A673 (cell line): ENCODE data around the gene PET117. TPM values are rescaled to one million over a fixed set of nuclear protein-coding genes. Genes with fewer than 3 reads are reported as not detected.
A peak's percentile ranks its signal among the peaks of the same experiment; 100 is the strongest.

Experiments
- BruUV-seq: library from RNA; stranded (reverse); fragments of 400-500 nt; replicated peaks from 2 replicates; lab custom pipeline; 2021; lab: Mats Ljungman, UMichigan
- CTCF ChIA-PET: fragments of 300-600 bp; sonication (Branson Sonifier 250); formaldehyde crosslinking; loops from one replicate; lab custom pipeline; 2022; ENCODE audit warnings: antibody characterized with exemption; lab: Charles Lee
- POLR2A ChIA-PET: fragments of 300-600 bp; sonication (Branson Sonifier 250); formaldehyde crosslinking; loops from one replicate; lab custom pipeline; 2022; ENCODE audit warnings: antibody characterized with exemption; ENCODE audit not compliant: low non-redundant PET; lab: Charles Lee
- DNase-seq: peaks from one replicate; pipeline ENCODE4 v3.0.0-alpha.2; 2015; ENCODE audit warnings: low spot score
- H3K27ac ChIP-seq: fragments of 200-600 bp; sonication (generic); 2 replicates; pipeline ENCODE4 v1.5.1; 2016; ENCODE audit warnings: mixed run types, low read depth, mild to moderate bottlenecking, mixed read lengths, antibody characterized with exemption, low read length; ENCODE audit not compliant: poor library complexity, severe bottlenecking
- H3K27me3 ChIP-seq: fragments of 200-600 bp; sonication (generic); replicated peaks from 2 replicates; pipeline ENCODE4 v1.6.1; 2017; ENCODE audit warnings: mixed run types, low read depth, mild to moderate bottlenecking, mixed read lengths, antibody characterized with exemption, low read length; ENCODE audit not compliant: insufficient read depth, poor library complexity
- H3K36me3 ChIP-seq: fragments of 200-600 bp; sonication (generic); 2 replicates; pipeline ENCODE4 v1.6.1; 2016; ENCODE audit warnings: mixed run types, mild to moderate bottlenecking, mixed read lengths, antibody characterized with exemption, low read length; ENCODE audit not compliant: insufficient read depth, poor library complexity, severe bottlenecking
- H3K4me1 ChIP-seq: fragments of 200-600 bp; sonication (generic); 2 replicates; pipeline ENCODE4 v1.6.1; 2017; ENCODE audit warnings: mixed run types, mild to moderate bottlenecking, mixed read lengths, antibody characterized with exemption, low read length; ENCODE audit not compliant: insufficient read depth, poor library complexity, severe bottlenecking
- H3K4me3 ChIP-seq: fragments of 200-600 bp; sonication (generic); 2 replicates; pipeline ENCODE4 v1.5.1; 2016; ENCODE audit warnings: low read depth, mixed run types, mild to moderate bottlenecking, mixed read lengths, low read length; ENCODE audit not compliant: poor library complexity, severe bottlenecking
- H3K9me3 ChIP-seq: fragments of 200-600 bp; sonication (generic); 2 replicates; pipeline ENCODE4 v1.6.1; 2016; ENCODE audit warnings: mixed run types, low read depth, mild to moderate bottlenecking, mixed read lengths, antibody characterized with exemption, low read length; ENCODE audit not compliant: poor library complexity, severe bottlenecking
- CTCF ChIP-seq: fragments of 300-800, 200-600 bp; sonication (generic); conservative IDR thresholded peaks from 2 replicates; pipeline ENCODE4 v1.5.1; 2017; ENCODE audit warnings: low read depth, mild to moderate bottlenecking, antibody characterized with exemption, low read length, moderate library complexity, mixed read lengths
- EZH2 ChIP-seq: fragments of 200-600 bp; sonication (generic); IDR thresholded peaks from 2 replicates; pipeline ENCODE4 v1.6.1; 2017; ENCODE audit warnings: borderline replicate concordance, low read depth, mild to moderate bottlenecking, mixed read lengths, antibody characterized with exemption, low read length; ENCODE audit not compliant: poor library complexity, severe bottlenecking
- intact Hi-C: fragments of 100-400 bp; cut with micrococcal nuclease; formaldehyde crosslinking; loops from one replicate; pipeline ENCODE4 v1.10.0; 2022; ENCODE audit not compliant: unreplicated experiment
- total RNA-seq: library from RNA; stranded (reverse); gene quantifications from 2 replicates; pipeline ENCODE4 v1.2.3, GENCODE V29; 2021

PET117 gene
- total RNA-seq, 1 experiment from 2014 or later, result 23.0 TPM

- no TSS peak for BruUV-seq
- no peaks in the 10 kb centered on the region for H3K27me3 ChIP-seq
These were observed 3.7 kb upstream of the PET117 start for GRCh38 chr20:18133962-18134361.

GRCh38 chr20:18138266-18138582 is 561 bp downstream of the PET117 start:
- BruUV-seq, result no TSS peak
- POLR2A ChIA-PET, result no interaction called here
- no peaks in the 10 kb centered on the region for H3K9me3 ChIP-seq
- H3K36me3 ChIP-seq, result no peaks in the 10 kb centered on the region
- no peak for DNase-seq
- TF ChIP-seq EZH2 (no peak), CTCF (no peak)
- peak overlapping the region; percentile 89 for H3K4me3 ChIP-seq
- peak overlapping the region; percentile 88 for H3K27ac ChIP-seq
- H3K4me1 ChIP-seq, result no peaks in the 10 kb centered on the region
- intact Hi-C loops, result no loop called here
- no peaks in the 10 kb centered on the region for H3K27me3 ChIP-seq
- CTCF ChIA-PET, result no interaction called here

More at GRCh38 chr20:18133962-18134361, 3.7 kb upstream of the PET117 start:
- TF ChIP-seq EZH2 (no peak), CTCF (no peak)
- POLR2A ChIA-PET, result no interaction called here
- Histone ChIP-seq H3K4me3 (no peak overlapping the region), H3K9me3 (no peaks in the 10 kb centered on the region), H3K4me1 (no peaks in the 10 kb centered on the region), H3K36me3 (no peaks in the 10 kb centered on the region), H3K27ac (no peak overlapping the region)
- DNase-seq, result no peak
- CTCF ChIA-PET, result no interaction called here
- intact Hi-C loops, result no loop called here

- POLR2A ChIA-PET, result no interaction called here
- H3K27ac ChIP-seq, result peak overlapping the region; percentile 88
- CTCF ChIA-PET, result no interaction called here
These were observed 1.2 kb downstream of the PET117 start for GRCh38 chr20:18138639-18139583.

More at GRCh38 chr20:18138639-18139583, 1.2 kb downstream of the PET117 start:
- no peaks in the 10 kb centered on the region for H3K36me3 ChIP-seq
- no peaks in the 10 kb centered on the region for H3K4me1 ChIP-seq
- peak overlapping the region; percentile 89 for H3K4me3 ChIP-seq
- H3K9me3 ChIP-seq, result no peaks in the 10 kb centered on the region
- TF ChIP-seq CTCF (no peak), EZH2 (no peak)
- TSS peak; percentile 55 for BruUV-seq
- intact Hi-C loops, result no loop called here
- H3K27me3 ChIP-seq, result no peaks in the 10 kb centered on the region
- DNase-seq, result no peak
